Testis (tissue), 3 donors: ENCODE results near the gene TBRG1. TPM values are rescaled to one million over a fixed set of nuclear protein-coding genes. Genes with fewer than 3 reads are reported as not detected.

ENCODE experiments used
- DNase-seq: peaks from one replicate; pipeline ENCODE4 v3.0.0-alpha.2; 2019
- H3K27ac ChIP-seq, 2 donors: fragments of 200-600 bp; sonication (generic); one replicate each; pipeline ENCODE4 v1.5.1; 2019
- H3K27me3 ChIP-seq: fragments of 200-600 bp; sonication (generic); one replicate; pipeline ENCODE4 v1.5.1; 2019
- H3K36me3 ChIP-seq: fragments of 200-600 bp; sonication (generic); one replicate; pipeline ENCODE4 v1.5.1; 2017; ENCODE audit warnings: low read depth; ENCODE audit errors: missing control alignments
- H3K4me1 ChIP-seq: fragments of 200-600 bp; sonication (generic); one replicate; pipeline ENCODE4 v1.5.1; 2019
- H3K4me3 ChIP-seq, 2 donors: fragments of 200-600 bp; sonication (generic); one replicate each; pipeline ENCODE4 v1.5.1; 2017 to 2019
- H3K9me3 ChIP-seq: fragments of 200-600 bp; sonication (generic); one replicate; pipeline ENCODE4 v1.5.1; 2017
- POLR2A ChIP-seq: fragments of 450-650 bp; IDR thresholded peaks from one replicate; pipeline ENCODE4 v1.6.1; 2017; ENCODE audit warnings: antibody characterized with exemption, mild to moderate bottlenecking, moderate library complexity
- WGBS, 2 donors: methylation state at CpG; one replicate each; pipeline ENCODE4 v1.1.5; 2018; 5-methylcytosine and 5-hydroxymethylcytosine counted together
- intact Hi-C: fragments of 100-400 bp; cut with DNase I; formaldehyde crosslinking; loops from one replicate; pipeline ENCODE4 v1.15.1; 2023; ENCODE audit warnings: low total_unique reads
- polyA plus RNA-seq: library from polyadenylated mRNA; stranded (reverse); fragments of 350-450 nt; fragmentation: Illumina TruSeq; extraction: RNeasy Lipid Tissue Mini Kit (QIAGEN cat#74804); gene quantifications from one replicate; pipeline ENCODE4 v1.2.3, GENCODE V29; 2014; ENCODE audit warnings: low read depth, low replicate concordance; ENCODE audit not compliant: insufficient read depth
- total RNA-seq, 2 donors: library from RNA; depleted of rRNA; stranded (reverse); fragments of >200 nt; gene quantifications; one replicate each; pipeline ENCODE4 v1.2.3, GENCODE V29; 2016
- TF ChIP-seq, protein P1 (sequence below), 3 experiments: fragments of 450-650 bp in 2 of 3; fragments of 200-600 bp in 1 of 3; sonication (generic) in 1 of 3; IDR thresholded peaks; one replicate each; pipeline ENCODE4 v1.5.1; 2016 to 2019; ENCODE audit warnings: antibody characterized with exemption in 3 of 3, mild to moderate bottlenecking in 2 of 3, moderate library complexity in 1 of 3

TBRG1 gene
- total and polyA plus RNA-seq, 3 donors from 2014 or later = 25.2 to 38.8 (median 35.7) TPM

GRCh38 chr11:124605719-124606118 lies 16.9 kb upstream of the TBRG1 start:
- no peak for DNase-seq

GRCh38 chr11:124608147-124608546 lies 14.5 kb upstream of the TBRG1 start:
- no peak overlapping the region for H3K27ac ChIP-seq
- intact Hi-C loops = no loop called here
- no peaks in the 10 kb centered on the region for H3K27me3 ChIP-seq
- TF ChIP-seq POLR2A = no peak
- TF ChIP-seq, protein P1, sequence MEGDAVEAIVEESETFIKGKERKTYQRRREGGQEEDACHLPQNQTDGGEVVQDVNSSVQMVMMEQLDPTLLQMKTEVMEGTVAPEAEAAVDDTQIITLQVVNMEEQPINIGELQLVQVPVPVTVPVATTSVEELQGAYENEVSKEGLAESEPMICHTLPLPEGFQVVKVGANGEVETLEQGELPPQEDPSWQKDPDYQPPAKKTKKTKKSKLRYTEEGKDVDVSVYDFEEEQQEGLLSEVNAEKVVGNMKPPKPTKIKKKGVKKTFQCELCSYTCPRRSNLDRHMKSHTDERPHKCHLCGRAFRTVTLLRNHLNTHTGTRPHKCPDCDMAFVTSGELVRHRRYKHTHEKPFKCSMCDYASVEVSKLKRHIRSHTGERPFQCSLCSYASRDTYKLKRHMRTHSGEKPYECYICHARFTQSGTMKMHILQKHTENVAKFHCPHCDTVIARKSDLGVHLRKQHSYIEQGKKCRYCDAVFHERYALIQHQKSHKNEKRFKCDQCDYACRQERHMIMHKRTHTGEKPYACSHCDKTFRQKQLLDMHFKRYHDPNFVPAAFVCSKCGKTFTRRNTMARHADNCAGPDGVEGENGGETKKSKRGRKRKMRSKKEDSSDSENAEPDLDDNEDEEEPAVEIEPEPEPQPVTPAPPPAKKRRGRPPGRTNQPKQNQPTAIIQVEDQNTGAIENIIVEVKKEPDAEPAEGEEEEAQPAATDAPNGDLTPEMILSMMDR (IDR thresholded peaks at IDR 0.05) = no peak
- H3K36me3 ChIP-seq = no peaks in the 10 kb centered on the region
- no peak for DNase-seq
- no peak overlapping the region for H3K4me3 ChIP-seq
- H3K9me3 ChIP-seq = no peaks in the 10 kb centered on the region
- H3K4me1 ChIP-seq = no peaks in the 10 kb centered on the region

More at GRCh38 chr11:124605719-124606118, 16.9 kb upstream of the TBRG1 start:
- 85 to 91% methylated on average over 3 of the region's 3 CpGs for WGBS, 2 donors
- intact Hi-C loops = no loop called here
- Histone ChIP-seq H3K4me3 (no peak overlapping the region), H3K27me3 (no peaks in the 10 kb centered on the region), H3K9me3 (no peaks in the 10 kb centered on the region), H3K4me1 (no peaks in the 10 kb centered on the region), H3K27ac (no peak overlapping the region), H3K36me3 (no peaks in the 10 kb centered on the region)
- no peak for TF ChIP-seq POLR2A
- TF ChIP-seq, protein P1 (IDR thresholded peaks at IDR 0.05) = no peak

- H3K4me3 ChIP-seq = no peak overlapping the region
- H3K36me3 ChIP-seq = no peaks in the 10 kb centered on the region
- no peaks in the 10 kb centered on the region for H3K9me3 ChIP-seq
- intact Hi-C loops = no loop called here
- TF ChIP-seq POLR2A = no peak
- TF ChIP-seq, protein P1 (IDR thresholded peaks at IDR 0.05) = no peak
- WGBS, 2 donors = 92 to 100% methylated on average over 1 to 2 of the region's 2 CpGs
- no peak overlapping the region for H3K27ac ChIP-seq
- H3K27me3 ChIP-seq = no peaks in the 10 kb centered on the region
- no peaks in the 10 kb centered on the region for H3K4me1 ChIP-seq
- DNase-seq = no peak
Observed at GRCh38 chr11:124610295-124610694, 12.4 kb upstream of the TBRG1 start.

- no peak within 1 kb of the TSS for H3K27ac ChIP-seq
- no peaks in the 10 kb centered on the region for H3K9me3 ChIP-seq
- no peaks in the 10 kb centered on the region for H3K27me3 ChIP-seq
- 74 to 78% methylated on average over 4 to 5 of the region's 5 CpGs for whole genome bisulfite sequencing, 2 donors
- no peaks in the 10 kb centered on the region for H3K4me1 ChIP-seq
- no peak within 1 kb of the TSS for H3K4me3 ChIP-seq
- DNase-seq = no peak
- no peaks in the 10 kb centered on the region for H3K36me3 ChIP-seq
- TF ChIP-seq, protein P1 (IDR thresholded peaks at IDR 0.05) = no peak
- TF ChIP-seq POLR2A = no peak
- intact Hi-C loops = no loop called here
Observed at GRCh38 chr11:124611064-124611463, 11.6 kb upstream of the TBRG1 start, which contains the start of gene PANX3. PANX3 (plus strand) TSS chr11:124611428; CDS start chr11:124611557, 129 bp downstream.

DNA sequence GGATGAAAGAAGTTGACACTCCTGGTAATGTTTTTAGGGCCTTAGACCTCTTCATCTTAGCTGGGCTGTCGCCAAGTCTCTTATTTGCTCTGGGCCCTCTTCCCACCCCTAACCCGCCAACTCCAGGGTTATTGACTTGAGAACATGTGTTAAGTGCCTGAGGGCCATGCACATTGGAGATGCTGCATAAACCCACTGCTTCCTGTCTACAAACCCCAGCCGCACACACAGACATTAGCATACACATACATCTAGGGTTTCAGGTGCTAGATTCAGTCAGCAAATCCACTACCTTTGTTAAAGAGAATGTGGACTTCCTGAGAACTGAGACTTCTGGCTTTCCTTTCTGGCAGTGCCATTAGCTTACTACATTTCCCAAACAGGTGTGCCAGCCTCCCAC lies 10.6 kb upstream of the TBRG1 start:
- intact Hi-C loops = no loop called here
- no peak for TF ChIP-seq POLR2A
- TF ChIP-seq, protein P1 (IDR thresholded peaks at IDR 0.05) = no peak
- Histone ChIP-seq H3K27me3 (no peaks in the 10 kb centered on the region), H3K4me3 (no peak overlapping the region), H3K9me3 (no peaks in the 10 kb centered on the region), H3K4me1 (no peaks in the 10 kb centered on the region), H3K27ac (no peak overlapping the region), H3K36me3 (no peaks in the 10 kb centered on the region)
- DNase-seq = no peak
- 74 to 79% methylated on average over 3 of the region's 3 CpGs for WGBS, 2 donors
